Esophagus squamous epithelium (tissue), 4 donors: ENCODE measurements around the gene RMI1.

Experiments used
- POLR2A ChIP-seq, 4 donors: fragments of 450-650 bp; IDR thresholded peaks; one replicate each; pipeline ENCODE4 v1.6.1; 2017; ENCODE audit warnings: antibody characterized with exemption in 4 of 4, mild to moderate bottlenecking in 4 of 4, moderate library complexity in 3 of 4
- TF ChIP-seq, protein P1 (sequence below), 6 experiments: fragments of 450-650 bp in 4 of 6; fragments of 200-600 bp in 2 of 6; sonication (generic) in 2 of 6; IDR thresholded peaks; one replicate each; pipeline ENCODE4 v1.5.1; 2016 to 2019; ENCODE audit warnings: antibody characterized with exemption in 6 of 6, mild to moderate bottlenecking in 4 of 6, moderate library complexity in 4 of 6

DNA sequence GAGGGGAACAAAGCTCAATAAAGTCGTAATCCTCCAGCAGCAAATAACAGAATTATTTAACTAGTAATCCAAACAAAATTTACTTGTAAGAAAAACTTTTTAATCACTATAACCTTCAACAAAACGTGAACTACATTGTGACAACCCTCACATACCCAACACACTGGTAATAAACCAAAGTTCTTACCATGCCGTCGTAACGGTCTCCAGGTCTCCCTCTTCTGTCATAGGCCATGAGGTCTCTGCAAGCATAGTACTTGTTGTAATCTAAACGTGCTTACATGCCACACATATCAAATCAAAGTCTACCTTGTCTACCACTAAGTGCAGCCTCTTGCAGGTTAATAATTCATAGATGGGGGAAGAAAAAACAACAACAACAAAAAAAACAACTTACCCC is 9.1 kb upstream of the RMI1 start:
- TF ChIP-seq, protein P1, sequence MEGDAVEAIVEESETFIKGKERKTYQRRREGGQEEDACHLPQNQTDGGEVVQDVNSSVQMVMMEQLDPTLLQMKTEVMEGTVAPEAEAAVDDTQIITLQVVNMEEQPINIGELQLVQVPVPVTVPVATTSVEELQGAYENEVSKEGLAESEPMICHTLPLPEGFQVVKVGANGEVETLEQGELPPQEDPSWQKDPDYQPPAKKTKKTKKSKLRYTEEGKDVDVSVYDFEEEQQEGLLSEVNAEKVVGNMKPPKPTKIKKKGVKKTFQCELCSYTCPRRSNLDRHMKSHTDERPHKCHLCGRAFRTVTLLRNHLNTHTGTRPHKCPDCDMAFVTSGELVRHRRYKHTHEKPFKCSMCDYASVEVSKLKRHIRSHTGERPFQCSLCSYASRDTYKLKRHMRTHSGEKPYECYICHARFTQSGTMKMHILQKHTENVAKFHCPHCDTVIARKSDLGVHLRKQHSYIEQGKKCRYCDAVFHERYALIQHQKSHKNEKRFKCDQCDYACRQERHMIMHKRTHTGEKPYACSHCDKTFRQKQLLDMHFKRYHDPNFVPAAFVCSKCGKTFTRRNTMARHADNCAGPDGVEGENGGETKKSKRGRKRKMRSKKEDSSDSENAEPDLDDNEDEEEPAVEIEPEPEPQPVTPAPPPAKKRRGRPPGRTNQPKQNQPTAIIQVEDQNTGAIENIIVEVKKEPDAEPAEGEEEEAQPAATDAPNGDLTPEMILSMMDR (IDR thresholded peaks at IDR 0.05) = no peak
- TF ChIP-seq POLR2A (IDR thresholded peaks at IDR 0.05) = no peak
